Peyer's patch (tissue), 4 donors: ENCODE data around the gene ABR.

ENCODE experiments used
- POLR2A ChIP-seq, 2 donors: fragments of 450-650 bp; IDR thresholded peaks; one replicate each; pipeline ENCODE4 v1.5.1; 2017; ENCODE audit warnings: antibody characterized with exemption in 2 of 2, mild to moderate bottlenecking in 2 of 2, moderate library complexity in 2 of 2
- TF ChIP-seq, protein P1 (sequence below), 6 experiments: fragments of 450-650 bp in 4 of 6; fragments of 200-600 bp in 2 of 6; sonication (generic) in 1 of 6; IDR thresholded peaks; one replicate each; pipeline ENCODE4 v1.5.1; 2017 to 2019; ENCODE audit warnings: antibody characterized with exemption in 6 of 6, mild to moderate bottlenecking in 3 of 6, moderate library complexity in 1 of 6

DNA sequence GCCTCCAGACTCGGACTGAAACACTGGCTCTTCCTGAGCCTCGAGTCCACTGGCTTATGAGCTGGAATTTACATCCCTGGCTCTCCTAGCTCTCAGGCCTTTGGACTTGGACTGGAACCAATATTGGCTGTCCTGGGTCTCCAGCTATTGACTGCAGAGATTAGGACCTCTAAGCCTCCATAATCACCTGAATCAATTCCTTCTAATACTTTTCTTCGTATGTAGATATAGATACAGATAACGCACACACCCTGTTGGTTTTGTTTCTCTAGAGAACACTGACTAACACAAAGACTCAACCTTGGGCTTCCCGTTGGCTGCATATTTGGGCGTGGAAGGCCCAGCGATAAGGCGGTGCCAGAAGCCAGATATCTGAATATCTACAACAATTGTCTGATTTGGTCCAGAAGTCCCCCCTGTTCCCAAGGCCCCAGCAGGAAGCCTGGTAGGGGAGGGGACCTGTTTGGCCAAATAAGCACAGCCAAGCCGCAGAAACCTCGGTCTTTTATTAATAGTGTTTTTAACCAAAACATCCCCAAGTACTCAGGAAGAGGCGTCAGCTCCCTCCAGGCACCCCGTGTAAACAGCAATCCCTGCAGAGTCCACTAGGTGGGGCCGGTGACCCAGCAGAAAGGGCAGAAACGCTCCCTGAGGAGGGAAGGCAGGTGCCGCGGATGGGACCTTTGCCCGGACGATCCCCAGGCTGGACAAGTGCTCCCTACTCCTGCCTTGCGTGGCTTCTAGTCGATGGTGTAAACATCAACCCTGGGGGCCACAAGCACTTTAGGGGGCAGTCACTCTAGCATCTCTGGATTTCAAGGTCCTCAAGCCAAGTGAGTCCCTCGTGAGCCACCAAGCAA is 57.0 kb downstream of the ABR start:
- TF ChIP-seq, protein P1, sequence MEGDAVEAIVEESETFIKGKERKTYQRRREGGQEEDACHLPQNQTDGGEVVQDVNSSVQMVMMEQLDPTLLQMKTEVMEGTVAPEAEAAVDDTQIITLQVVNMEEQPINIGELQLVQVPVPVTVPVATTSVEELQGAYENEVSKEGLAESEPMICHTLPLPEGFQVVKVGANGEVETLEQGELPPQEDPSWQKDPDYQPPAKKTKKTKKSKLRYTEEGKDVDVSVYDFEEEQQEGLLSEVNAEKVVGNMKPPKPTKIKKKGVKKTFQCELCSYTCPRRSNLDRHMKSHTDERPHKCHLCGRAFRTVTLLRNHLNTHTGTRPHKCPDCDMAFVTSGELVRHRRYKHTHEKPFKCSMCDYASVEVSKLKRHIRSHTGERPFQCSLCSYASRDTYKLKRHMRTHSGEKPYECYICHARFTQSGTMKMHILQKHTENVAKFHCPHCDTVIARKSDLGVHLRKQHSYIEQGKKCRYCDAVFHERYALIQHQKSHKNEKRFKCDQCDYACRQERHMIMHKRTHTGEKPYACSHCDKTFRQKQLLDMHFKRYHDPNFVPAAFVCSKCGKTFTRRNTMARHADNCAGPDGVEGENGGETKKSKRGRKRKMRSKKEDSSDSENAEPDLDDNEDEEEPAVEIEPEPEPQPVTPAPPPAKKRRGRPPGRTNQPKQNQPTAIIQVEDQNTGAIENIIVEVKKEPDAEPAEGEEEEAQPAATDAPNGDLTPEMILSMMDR (IDR thresholded peaks at IDR 0.05), result peak; percentile 69 to 98 (median 95)
- peak in 1 of 2 donors; percentile 74 for TF ChIP-seq POLR2A (IDR thresholded peaks at IDR 0.05)
